CMK (cell line): ENCODE data around the gene ARHGAP26.

Experiments
- DNase-seq: peaks from one replicate; pipeline ENCODE4 v3.0.0-alpha.2; 2010; ENCODE audit warnings: low read depth

The ARHGAP26 gene

DNA sequence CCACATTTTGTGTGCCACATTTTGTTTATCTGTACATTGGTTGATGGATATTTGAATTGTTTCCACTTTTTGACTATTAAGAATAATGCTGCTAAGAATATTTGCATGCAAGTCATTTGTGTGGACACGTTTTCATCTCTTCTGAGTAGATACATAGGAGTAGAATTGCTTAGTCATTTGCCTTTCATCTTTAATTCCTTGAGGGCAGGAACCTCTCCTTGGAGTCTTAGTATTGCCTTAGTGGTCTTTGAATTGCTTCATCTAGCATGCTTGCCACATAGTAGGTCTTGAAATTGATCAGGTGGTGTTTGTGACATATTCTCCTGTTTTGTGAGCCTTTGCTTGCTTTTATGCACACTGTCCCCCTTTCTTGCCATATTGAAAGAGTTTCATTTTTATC lies 504.8 kb downstream of the ARHGAP26 start:
- no peak for DNase-seq

DNA sequence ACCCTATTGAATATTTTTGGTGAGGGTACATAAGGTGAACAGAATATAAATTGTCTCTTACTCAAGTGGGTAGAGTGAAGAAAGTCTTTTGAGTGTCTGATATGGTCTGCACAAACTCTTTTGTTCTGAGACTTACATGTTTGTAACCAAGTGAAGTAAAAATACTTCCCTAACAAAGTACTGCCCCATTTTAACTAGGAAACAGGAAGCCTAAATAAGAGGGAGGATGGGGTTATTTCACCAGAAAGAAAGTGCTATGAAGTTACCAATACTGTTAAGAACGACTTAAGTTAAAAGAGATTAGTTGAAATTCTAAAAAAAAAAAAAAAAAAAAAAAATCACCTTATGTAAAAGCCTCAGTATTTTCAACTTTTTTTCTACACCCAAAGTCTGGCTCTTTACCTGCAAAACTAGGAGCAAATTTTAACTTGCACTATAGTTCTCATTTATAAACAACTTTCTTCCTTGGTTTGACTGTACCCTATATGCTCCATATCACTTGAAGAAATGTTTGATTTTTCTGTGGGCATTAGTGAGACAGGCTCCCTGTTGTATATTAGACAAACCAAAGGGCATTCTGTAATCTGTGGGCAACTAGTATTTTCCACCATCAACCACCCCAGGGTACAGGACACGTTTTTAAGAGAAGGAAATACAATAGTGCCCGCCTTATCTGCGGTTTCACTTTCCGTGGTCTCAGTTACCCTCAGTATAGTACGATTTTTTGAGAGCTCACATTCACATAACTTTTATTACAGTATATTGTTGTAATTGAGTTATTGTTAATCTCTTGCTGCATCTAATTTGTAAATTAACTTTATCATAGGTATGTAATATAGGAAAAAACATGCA lies 505.6 kb downstream of the ARHGAP26 start:
- DNase-seq = no peak

DNA sequence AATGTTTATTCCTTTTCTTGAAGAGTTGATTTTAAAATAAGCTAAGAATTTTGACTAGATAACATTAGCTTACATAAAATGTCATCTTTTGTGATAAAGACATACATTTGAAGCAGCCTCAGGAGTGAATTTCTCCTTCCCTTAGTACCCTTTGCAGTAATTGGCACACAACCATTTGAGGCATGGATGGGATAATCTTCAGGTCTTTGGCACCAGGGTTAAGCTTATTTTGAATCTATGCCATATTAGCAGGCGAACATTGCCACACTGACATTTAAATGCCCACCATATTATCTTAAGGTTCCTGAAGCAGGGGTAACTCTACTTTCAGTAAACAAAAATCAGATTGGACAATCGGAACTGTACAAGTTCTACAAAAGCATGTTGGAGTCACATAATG lies 507.4 kb downstream of the ARHGAP26 start:
- no peak for DNase-seq
